Right lobe of liver (tissue), 6 donors: ENCODE results near the gene CEP83. TPM values are rescaled to one million over a fixed set of nuclear protein-coding genes. Genes with fewer than 3 reads are reported as not detected.

Source experiments
- ATAC-seq, 4 donors: fragments of 200-7000 bp; cut with Tn5 transposase; one replicate each; pipeline ENCODE4 v1.9.1; 2020; ENCODE audit warnings: mild to moderate bottlenecking in 4 of 4, moderate library complexity in 4 of 4
- DNase-seq, 3 donors: peaks; one replicate each; pipeline ENCODE4 v3.0.0-alpha.2; 2020
- H3K27ac ChIP-seq, 3 donors: fragments of 200-600 bp; one replicate each; pipeline ENCODE4 v1.8.0; 2022
- H3K27me3 ChIP-seq, 2 donors: fragments of 200-600 bp; one replicate each; pipeline ENCODE4 v1.8.0; 2022
- H3K36me3 ChIP-seq, 4 donors: fragments of 200-600 bp; sonication (generic) in 1 of 4; one replicate each; pipeline versions ENCODE4 v1.5.1 to v1.8.0; 2017 to 2022; ENCODE audit warnings: control low read depth in 1 of 4
- H3K4me1 ChIP-seq, 4 donors: fragments of 200-600 bp; sonication (generic) in 1 of 4; one replicate each; pipeline versions ENCODE4 v1.5.1 to v1.8.0; 2017 to 2022; ENCODE audit warnings: control low read depth in 1 of 4
- H3K4me3 ChIP-seq, 3 donors: fragments of 200-600 bp; one replicate each; pipeline ENCODE4 v1.8.0; 2022
- H3K9me3 ChIP-seq, 4 donors: fragments of 200-600 bp; sonication (generic) in 1 of 4; one replicate each; pipeline versions ENCODE4 v1.5.1 to v1.8.0; 2017 to 2022; ENCODE audit warnings: control low read depth in 1 of 4
- POLR2A ChIP-seq: fragments of 450-650 bp; IDR thresholded peaks from one replicate; pipeline ENCODE4 v1.6.1; 2017; ENCODE audit warnings: antibody characterized with exemption, mild to moderate bottlenecking
- WGBS: methylation state at CpG from one replicate; pipeline ENCODE4 v1.1.6; 2018; ENCODE audit warnings: low coverage, low lambda C conversion rate; ENCODE audit not compliant: insufficient coverage; ENCODE audit errors: missing lambda C conversion rate; 5-methylcytosine and 5-hydroxymethylcytosine counted together
- intact Hi-C, 2 donors: fragments of 100-400 bp; cut with DNase I; formaldehyde crosslinking; loops; one replicate each; pipeline versions ENCODE4 v1.11.2 to v1.14.1; 2022
- total RNA-seq, 6 experiments: library from RNA; depleted of rRNA in 2 of 6; stranded (reverse); fragments of >200 nt in 2 of 6; fragmentation: NEBNext Ultra II Directional in 3 of 6; extraction: Animal tissue kit (Norgen Biotek cat#: 25700) in 3 of 6; gene quantifications; one replicate each; pipeline versions ENCODE4 v1.1.0 to v1.2.4, GENCODE V29; 2016 to 2023
- TF ChIP-seq, protein P1 (sequence below), 4 donors: fragments of 200-600 bp in 3 of 4; fragments of 450-650 bp in 1 of 4; IDR thresholded peaks; one replicate each; pipeline versions ENCODE4 v1.5.1 to v1.8.0; 2016 to 2022; ENCODE audit warnings: antibody characterized with exemption in 4 of 4, mild to moderate bottlenecking in 2 of 4
- donor health status: DM: no; HTN: yes; CAD: no.
- donor health status: DM: no; HTN: no; CAD: no.
- donor health status: DM: no; HTN: no; CAD: no.
- donor health status: DM: no; HTN: yes; CAD: no.
- donor health status: DM: no; HTN: yes; CAD: no.

Gene CEP83
- total RNA-seq, 6 experiments from 2014 or later = 4.2 to 9.5 (median 6.4) TPM

GRCh38 chr12:94297876-94298505 is 161.7 kb downstream of the CEP83 start:
- ATAC-seq = peak in 1 of 4 donors; percentile 62
- no peaks in the 10 kb centered on the region for H3K36me3 ChIP-seq
- H3K27me3 ChIP-seq = no peaks in the 10 kb centered on the region
- H3K4me3 ChIP-seq = no peak overlapping the region
- no peak for DNase-seq
- no peak for TF ChIP-seq POLR2A
- TF ChIP-seq, protein P1, sequence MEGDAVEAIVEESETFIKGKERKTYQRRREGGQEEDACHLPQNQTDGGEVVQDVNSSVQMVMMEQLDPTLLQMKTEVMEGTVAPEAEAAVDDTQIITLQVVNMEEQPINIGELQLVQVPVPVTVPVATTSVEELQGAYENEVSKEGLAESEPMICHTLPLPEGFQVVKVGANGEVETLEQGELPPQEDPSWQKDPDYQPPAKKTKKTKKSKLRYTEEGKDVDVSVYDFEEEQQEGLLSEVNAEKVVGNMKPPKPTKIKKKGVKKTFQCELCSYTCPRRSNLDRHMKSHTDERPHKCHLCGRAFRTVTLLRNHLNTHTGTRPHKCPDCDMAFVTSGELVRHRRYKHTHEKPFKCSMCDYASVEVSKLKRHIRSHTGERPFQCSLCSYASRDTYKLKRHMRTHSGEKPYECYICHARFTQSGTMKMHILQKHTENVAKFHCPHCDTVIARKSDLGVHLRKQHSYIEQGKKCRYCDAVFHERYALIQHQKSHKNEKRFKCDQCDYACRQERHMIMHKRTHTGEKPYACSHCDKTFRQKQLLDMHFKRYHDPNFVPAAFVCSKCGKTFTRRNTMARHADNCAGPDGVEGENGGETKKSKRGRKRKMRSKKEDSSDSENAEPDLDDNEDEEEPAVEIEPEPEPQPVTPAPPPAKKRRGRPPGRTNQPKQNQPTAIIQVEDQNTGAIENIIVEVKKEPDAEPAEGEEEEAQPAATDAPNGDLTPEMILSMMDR (IDR thresholded peaks at IDR 0.05) = no peak
- no peak overlapping the region for H3K27ac ChIP-seq
- intact Hi-C loops = no loop called here
- no peaks in the 10 kb centered on the region for H3K4me1 ChIP-seq
- no peaks in the 10 kb centered on the region for H3K9me3 ChIP-seq
- WGBS = 96% methylated on average over 2 of the region's 2 CpGs

- H3K27ac ChIP-seq = no peak overlapping the region
- H3K9me3 ChIP-seq = no peaks in the 10 kb centered on the region
- DNase-seq (no peak), ATAC-seq (no peak)
- H3K27me3 ChIP-seq = no peaks in the 10 kb centered on the region
- no peaks in the 10 kb centered on the region for H3K36me3 ChIP-seq
- intact Hi-C loops = no loop called here
- H3K4me3 ChIP-seq = no peak overlapping the region
- H3K4me1 ChIP-seq = no peaks in the 10 kb centered on the region
- WGBS = 94% methylated on average over 5 of the region's 6 CpGs
- TF ChIP-seq, protein P1 (IDR thresholded peaks at IDR 0.05) = no peak
- TF ChIP-seq POLR2A = no peak
Observed at GRCh38 chr12:94297096-94297699, 162.5 kb downstream of the CEP83 start.

- Histone ChIP-seq H3K4me3 (no peak overlapping the region), H3K4me1 (peaks cover 0 to 10% (median 0%) of the 10 kb centered on the region in 4 donors), H3K9me3 (no peaks in the 10 kb centered on the region), H3K27me3 (no peaks in the 10 kb centered on the region), H3K36me3 (no peaks in the 10 kb centered on the region), H3K27ac (no peak overlapping the region)
- 68% methylated on average over 3 of the region's 4 CpGs for WGBS
- DNase-seq (no peak), ATAC-seq (no peak)
- TF ChIP-seq, protein P1 (IDR thresholded peaks at IDR 0.05) = no peak
- TF ChIP-seq POLR2A = no peak
- intact Hi-C loops = no loop called here
Observed at GRCh38 chr12:94290353-94290752, 169.3 kb downstream of the CEP83 start.

DNA sequence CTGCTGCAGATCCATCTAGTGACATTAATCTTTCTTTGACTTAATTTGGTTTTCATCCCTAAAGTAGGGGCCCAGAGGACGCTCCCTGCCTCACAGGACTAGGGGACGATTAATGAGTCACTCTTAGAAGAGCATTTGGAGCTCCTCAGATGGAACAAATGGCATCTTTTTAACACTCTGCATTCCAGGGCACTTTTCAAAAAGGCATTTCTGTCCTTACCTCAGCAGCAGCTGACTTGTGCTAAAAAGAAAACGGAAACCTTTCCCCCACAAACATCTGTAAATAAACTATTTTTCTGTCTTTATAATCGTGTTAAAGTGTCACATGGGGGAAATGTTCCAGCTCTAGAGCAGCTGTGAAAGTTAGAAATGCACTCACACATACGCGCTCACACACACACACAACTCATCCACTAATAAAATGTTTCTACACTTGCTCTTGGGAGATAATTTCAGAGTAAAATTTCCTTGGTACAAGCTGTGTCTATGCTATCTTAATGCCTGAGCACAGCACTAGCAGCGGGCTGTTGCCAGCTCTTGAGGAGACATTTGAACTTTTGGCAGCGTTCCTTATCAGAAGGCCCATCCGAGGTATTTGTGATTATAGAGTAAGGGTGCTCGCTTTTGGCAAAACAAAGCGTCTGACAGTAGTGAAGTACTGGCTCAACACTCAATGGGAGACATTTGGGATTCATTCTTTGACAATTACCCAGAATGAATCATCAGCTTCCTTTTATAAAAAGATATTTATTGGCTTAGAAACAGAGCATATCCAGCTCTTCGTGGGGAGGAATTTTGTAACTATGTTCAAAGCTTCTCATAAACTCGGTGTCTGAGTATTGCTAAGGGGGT is 170.0 kb downstream of the CEP83 start:
- H3K9me3 ChIP-seq = no peaks in the 10 kb centered on the region
- H3K27me3 ChIP-seq = no peaks in the 10 kb centered on the region
- peaks cover 0 to 10% (median 0%) of the 10 kb centered on the region in 4 donors for H3K4me1 ChIP-seq
- no peak for TF ChIP-seq POLR2A
- TF ChIP-seq, protein P1 (IDR thresholded peaks at IDR 0.05) = no peak
- DNase-seq (no peak), ATAC-seq (peak; percentile 64 to 78 (median 74))
- H3K36me3 ChIP-seq = no peaks in the 10 kb centered on the region
- H3K27ac ChIP-seq = no peak overlapping the region
- intact Hi-C loops = no loop called here
- no peak overlapping the region for H3K4me3 ChIP-seq
- WGBS = 33% methylated on average over 11 of the region's 13 CpGs
